SK-N-MC (cell line): ENCODE measurements around the gene SCAPER.

Experiments used
- EZH2 ChIP-seq: fragments of 200-600 bp; sonication (generic); IDR thresholded peaks from one replicate; pipeline ENCODE4 v1.6.1; 2017; ENCODE audit warnings: antibody characterized with exemption
- POLR2AphosphoS5 ChIP-seq: IDR thresholded peaks from 2 replicates; pipeline ENCODE4 v1.6.1; 2012; ENCODE audit warnings: mild to moderate bottlenecking, low read depth, low read length, borderline replicate concordance

GRCh38 chr15:76321171-76321570 is 584.0 kb downstream of the SCAPER start:
- TF ChIP-seq EZH2 (no peak), POLR2AphosphoS5 (no peak)
